Measurements from ENCODE around the gene SHLD2.

- TF ChIP-seq CTCF (conservative IDR thresholded peaks at IDR 0.05; ENCODE audit: low read length) (no peak), EZH2phosphoT487 (IDR thresholded peaks at IDR 0.05; ENCODE audit: borderline replicate concordance) (no peak)
These were observed 9.5 kb upstream of the SHLD2 start for GRCh38 chr10:87085537-87085936.
